GM12874 (cell line): ENCODE data around the gene RBM19.

Experiments
- TF ChIP-seq, protein P1 (sequence below): IDR thresholded peaks from 2 replicates; pipeline ENCODE4 v1.5.1; 2011; ENCODE audit warnings: low read depth, mild to moderate bottlenecking, control low read depth, low read length, moderate library complexity; ENCODE audit not compliant: insufficient read depth

RBM19 gene

DNA sequence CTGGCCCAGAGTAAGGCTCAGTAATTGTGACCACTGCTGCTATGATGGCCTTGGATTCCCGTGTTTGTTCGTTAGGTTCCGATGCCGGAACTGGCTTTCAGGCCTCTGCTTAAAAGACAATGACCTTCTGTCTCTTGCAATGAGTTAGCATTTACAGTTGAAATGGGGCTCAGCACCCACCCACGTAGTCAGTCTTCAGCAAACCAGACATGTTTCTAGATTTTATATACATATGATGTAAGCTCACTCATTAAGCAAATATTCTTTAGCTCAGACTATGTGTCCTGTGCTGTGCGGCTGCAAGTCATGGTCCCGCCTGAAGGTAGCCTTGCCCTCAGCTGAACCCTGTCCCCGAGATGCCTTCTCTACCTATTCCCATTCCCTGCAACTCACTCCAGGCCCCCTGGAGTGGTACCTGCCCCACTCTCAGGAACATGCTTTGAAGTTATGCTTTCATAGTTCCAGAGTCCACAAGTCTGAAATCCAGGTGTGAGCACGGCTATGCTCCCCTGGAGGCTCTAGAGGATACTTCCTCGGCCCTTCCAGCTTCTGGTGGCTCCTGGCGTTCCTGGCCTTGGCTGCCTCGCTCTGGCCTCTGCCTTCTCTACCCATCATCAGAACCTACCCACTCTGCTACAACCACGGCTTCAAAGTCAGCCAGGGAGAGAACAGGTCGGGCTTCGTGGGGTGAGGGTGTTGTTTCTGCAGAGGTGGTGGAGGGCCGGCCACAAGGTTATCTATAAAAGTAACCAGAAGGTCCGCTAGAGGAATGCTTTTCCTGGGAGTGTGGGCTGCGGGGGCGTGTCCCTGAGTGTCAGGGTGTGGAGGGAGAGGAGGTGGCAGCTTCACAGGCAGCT is 157.8 kb downstream of the RBM19 start:
- TF ChIP-seq, protein P1, sequence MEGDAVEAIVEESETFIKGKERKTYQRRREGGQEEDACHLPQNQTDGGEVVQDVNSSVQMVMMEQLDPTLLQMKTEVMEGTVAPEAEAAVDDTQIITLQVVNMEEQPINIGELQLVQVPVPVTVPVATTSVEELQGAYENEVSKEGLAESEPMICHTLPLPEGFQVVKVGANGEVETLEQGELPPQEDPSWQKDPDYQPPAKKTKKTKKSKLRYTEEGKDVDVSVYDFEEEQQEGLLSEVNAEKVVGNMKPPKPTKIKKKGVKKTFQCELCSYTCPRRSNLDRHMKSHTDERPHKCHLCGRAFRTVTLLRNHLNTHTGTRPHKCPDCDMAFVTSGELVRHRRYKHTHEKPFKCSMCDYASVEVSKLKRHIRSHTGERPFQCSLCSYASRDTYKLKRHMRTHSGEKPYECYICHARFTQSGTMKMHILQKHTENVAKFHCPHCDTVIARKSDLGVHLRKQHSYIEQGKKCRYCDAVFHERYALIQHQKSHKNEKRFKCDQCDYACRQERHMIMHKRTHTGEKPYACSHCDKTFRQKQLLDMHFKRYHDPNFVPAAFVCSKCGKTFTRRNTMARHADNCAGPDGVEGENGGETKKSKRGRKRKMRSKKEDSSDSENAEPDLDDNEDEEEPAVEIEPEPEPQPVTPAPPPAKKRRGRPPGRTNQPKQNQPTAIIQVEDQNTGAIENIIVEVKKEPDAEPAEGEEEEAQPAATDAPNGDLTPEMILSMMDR = no peak

DNA sequence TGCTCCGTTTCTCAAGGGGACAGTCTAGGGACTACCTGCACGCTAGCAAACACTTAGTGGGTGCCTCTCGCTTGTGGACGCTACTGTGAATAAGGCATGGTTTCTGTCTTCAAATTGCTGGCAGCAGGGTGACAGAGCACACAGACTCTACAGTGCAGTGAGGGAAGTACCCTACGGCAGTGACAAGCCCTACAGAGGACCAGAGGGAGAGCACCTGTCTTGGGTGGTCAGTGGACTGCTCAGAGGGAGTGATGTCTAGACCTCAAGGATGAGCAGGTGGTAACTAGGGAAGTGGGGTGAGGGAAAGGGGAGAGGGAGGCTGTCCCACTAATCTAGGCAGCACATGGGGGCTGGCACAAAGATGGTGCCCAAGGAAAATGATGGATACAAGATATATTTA is 160.5 kb downstream of the RBM19 start:
- TF ChIP-seq, protein P1 = no peak

DNA sequence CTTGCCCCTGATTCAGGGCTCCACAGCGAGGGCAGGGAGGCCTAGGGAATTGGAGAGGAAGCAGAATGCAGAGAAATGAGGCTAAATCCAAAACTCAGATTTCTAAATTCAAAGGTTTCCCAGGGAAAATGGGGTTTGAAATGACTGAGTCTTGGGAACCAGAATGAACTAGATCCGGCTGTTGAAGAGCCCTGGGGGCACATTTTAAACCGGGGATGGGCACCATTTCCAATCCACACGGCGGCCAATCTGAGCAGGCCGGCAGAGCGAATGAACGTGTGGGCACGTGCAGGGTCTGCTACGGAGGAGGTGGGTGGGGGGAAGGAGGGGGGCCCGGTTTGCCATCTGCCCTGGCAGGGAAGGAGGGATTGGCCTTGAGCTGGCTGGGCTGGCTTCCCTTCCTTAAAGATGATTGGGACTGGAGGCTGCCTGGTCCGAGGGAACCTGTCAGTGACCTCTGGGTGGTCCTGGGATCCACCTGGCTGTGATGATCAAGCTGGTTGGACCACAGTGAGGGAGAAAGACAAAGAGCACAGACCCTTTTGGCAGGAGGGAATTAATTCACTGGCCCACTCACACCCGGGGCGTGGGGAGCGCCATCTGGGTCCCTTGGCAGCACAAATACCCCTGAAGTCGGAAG is 161.0 kb downstream of the RBM19 start:
- TF ChIP-seq, protein P1 = no peak

DNA sequence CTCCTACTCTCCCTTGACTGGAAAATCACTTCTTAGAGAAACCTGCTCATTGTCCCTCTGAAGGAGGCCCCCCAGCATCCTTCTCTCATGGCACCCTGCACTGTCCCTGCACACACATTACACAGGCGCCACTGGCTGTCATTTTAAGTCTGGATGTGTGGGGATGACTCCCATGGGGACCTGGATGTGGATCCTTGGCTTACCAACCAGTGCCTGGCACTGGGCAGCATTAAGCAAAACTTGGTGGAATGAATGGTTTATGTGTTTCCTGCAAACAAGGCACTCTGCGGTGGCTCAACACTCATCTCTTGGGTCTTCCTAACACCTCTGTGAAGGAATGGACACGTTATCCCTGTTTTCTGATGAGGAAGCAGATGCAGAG is 162.4 kb downstream of the RBM19 start:
- TF ChIP-seq, protein P1 = no peak

DNA sequence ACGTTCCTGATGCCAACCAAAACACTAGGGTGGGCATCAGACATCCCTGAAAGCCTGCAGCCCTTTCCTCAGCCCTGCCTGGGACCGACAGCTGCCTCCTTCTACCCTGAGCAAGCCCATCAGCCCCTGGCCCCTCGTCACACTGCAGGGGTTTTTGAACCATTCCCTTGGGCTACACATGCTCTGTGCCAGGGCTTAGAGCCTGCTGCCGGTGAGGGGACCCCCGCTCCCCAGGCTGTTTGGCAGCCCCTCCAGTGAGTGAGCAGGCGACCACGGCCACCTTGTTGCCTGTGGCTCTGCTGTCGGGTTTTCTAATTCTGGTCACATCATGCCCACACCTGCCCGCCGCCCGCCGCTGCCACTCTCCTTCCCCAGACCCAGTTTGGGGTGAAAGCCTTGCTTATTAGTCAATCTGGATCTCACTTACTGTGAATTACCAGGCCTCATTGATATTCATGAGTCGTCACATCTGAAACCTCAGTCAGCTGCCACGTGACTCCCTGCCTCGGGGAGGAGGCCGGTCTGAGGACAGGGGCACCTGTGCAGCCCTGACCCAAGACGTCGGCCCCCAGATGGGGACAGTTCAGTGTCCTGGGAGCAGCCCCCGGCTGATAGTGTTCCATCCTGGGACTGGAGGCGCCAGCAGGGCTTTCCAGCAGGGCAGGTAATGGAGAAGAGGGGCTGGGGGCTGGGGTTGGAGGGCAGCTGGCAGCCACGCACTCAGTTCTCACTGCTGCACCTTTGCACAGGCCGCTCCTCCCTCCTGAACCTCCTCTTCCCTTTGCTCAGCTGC is 163.0 kb downstream of the RBM19 start:
- TF ChIP-seq, protein P1 = no peak

DNA sequence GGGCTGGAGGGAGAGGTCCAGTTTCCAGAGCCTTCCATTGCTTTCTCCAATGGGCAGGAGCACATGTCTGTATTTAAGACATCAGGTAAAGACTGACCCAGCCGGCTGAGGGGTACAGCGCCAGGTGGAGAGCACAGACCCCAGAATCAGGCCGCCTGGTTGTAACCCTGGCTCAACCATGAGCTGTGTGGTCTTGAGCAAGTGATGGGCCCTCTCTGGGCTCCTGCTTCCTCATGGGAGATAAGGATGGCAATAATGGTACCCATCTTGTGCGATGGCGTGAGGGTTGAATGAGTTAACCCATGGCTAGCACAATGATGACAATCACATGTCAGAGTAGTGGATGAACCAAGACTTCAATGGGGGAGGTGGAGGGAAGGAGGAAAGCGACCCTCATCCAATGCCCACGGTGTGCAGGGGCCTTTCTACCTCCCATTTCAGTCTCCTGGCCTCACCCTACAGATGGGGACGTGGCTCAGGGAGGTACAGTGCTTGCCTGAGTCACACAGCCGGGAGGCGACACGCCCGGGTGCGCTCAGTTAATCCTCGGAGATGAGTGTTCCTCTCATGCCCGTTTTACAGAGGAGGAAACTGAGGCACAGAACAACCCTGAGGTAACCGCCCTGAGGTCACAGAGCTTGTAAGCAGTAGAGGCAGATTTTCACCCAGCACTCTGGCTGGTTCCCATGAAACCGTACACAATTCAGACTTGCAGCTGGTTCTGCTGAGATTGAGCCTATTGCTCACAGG is 163.9 kb downstream of the RBM19 start:
- TF ChIP-seq, protein P1 = no peak
